Stimulated activated CD4-positive, alpha-beta T cell treated with anti-CD3 and anti-CD28 coated beads, Interleukin-4, amount 100 ng/mL, for 48 hours (primary cell): ENCODE results near the gene PSKH1.
"Not testable (repeated sequence)": the region's sequence is repeated elsewhere in the genome, so short reads cannot be mapped to it uniquely, and the experiment has no call there.

Experiments
- DNase-seq, 2 donors: peaks; one replicate each; pipeline ENCODE4 v3.0.0-alpha.2; 2020; ENCODE audit warnings: low read depth in 2 of 2

The PSKH1 gene

DNA sequence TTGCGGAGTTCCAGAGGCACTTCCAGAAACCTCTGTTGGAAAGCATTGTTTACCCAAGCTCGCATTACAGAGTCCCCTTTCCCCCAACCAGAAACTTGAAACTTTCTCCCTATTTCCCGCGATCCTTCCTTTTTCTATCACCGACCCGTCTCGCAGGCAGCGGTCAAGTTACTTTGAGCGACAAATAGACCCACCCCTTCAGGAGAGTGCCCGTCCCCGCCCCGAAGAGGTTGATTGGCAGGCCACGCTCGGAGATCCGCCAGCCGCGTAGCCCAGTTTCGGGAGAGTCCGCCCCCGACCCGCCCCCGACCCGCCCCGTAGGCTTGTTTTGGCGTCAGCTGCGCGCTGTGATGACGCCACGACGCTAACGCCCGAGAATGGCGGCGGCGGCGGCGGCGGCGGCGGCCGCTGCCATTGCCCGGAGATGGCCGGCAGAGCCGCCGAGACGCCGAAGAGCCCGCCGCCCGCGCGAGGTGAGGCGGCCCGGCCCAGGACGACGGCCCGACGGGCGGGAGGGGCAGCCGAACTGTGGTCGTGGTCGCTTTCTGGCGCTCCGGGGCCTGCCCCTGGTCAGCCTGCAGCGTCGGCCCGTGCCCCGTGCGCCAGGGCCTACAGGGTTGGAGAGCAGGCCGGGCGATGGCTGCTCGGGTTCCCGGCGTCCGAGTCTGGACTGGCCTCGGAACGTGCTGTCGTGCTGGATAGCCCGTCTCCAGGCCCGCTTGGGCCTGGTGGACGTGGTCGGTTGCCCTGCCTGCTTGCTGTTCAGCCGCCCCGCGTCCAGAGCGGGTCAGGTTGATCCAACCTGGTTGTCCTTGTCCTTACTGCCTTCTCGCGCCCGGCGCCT lies at the start of gene PSKH1:
TSS of gene PSKH1 (plus strand) at position 356 of the 844 bp plus-strand sequence. CDS start 15,496 bp downstream, outside the sequence.
- DNase-seq = peak; percentile 89 to 96

DNA sequence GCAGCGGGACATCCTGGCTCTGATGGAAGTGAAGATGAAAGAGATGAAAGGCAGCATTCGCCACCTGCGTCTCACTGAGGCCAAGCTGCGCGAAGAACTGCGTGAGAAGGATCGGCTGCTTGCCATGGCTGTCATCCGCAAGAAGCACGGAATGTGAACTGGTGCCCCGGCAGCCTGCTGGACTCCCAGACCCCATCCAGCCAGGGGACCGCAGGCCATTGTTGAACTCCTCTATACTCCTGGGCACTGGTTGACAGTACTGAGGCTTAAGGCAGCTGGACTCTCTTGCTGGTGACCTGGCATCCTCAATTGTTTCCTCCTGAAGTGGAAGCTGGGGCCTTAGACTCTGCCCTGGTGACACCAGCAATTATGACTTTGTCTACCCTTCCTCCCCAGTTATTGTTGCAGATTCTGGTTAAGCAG lies 49.7 kb upstream of the PSKH1 start:
- peak in 1 of 2 donors; percentile 27 for DNase-seq

DNA sequence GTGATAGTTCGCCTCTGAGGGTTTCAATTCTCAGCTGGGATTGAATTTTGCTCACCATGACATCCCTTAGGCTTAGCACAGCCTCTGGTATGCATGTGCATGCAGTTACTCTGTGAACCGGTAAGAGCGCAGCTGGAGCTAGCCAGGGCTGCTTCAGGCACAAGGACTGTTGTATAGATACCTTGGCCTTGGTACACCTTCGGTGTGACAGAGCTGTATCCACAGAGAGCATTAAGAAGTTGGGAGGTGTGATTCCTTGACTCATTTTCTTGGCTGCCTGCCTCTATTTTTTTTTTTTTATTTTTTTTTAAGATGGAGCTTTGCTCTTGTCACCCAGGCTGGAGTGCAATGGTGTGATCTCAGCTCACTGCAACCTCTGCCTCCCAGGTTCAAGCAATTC lies 48.6 kb upstream of the PSKH1 start:
- DNase-seq = no peak

GRCh38 chr16:67845291-67846062 lies 47.6 kb upstream of the PSKH1 start:
- no peak for DNase-seq

DNA sequence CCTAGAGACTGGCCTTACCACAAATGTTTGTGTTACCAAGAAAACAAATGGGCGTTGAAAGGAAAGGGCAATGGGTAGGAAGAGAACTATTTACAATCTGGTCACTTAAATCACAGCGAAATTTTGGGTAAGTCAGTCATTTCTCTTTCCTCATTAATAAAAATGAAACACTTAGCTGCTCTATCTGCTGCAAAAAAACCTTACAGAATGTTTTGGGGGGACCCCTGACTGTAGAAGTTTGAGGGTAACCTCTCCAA lies 47.1 kb upstream of the PSKH1 start:
- DNase-seq = no peak

- DNase-seq = peak; percentile 93 to 97
Measured at GRCh38 chr16:67846320-67847063, 46.6 kb upstream of the PSKH1 start, which contains the start of gene NUTF2. Gene NUTF2 (plus strand): TSS chr16:67846933. CDS start chr16:67865131, 18,198 bp downstream.

DNA sequence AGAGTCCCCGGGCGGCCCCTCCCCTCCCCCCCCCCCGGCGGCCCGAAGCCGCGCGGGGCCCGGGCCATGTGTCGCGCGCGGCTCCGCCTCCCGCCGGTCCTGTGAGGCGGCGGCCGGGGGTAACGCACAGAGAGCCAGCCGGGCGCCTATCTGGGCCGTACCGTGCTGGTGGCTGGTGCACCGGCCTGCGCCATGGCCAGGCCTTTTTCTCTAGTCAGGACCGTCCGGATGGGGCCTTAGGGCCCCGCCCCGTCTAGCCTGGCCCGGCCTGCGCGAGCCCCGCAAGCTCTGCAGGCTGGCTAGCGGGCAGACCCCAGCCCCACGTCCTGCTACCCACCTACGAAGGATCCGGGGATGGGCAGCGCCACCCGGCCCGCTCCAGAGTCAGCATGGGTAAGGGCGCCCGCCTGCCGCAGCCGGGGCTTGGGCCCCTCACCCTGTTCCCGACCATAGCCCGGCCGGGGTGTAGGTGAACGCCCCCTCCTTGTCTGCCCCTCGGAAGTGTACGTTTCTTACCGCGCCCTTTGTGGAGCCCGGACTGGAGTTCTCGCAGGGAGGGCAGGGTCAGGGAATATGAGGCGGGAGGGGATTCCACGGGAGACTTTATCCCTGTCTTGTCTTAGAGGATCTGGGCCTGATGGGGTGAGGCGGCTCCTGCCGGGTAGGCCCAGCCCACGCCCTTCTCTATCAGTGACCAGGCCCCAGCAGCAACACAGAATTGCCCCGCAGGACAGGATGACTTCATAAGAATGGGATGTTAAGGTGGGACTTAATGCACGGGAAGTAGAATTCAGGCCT lies 45.8 kb upstream of the PSKH1 start, which contains the start of gene CENPT:
TSS of gene CENPT (minus strand) at position 630 of the 798 bp plus-strand sequence. CDS start 13,834 bp downstream, outside the sequence.
- no peak for DNase-seq

DNA sequence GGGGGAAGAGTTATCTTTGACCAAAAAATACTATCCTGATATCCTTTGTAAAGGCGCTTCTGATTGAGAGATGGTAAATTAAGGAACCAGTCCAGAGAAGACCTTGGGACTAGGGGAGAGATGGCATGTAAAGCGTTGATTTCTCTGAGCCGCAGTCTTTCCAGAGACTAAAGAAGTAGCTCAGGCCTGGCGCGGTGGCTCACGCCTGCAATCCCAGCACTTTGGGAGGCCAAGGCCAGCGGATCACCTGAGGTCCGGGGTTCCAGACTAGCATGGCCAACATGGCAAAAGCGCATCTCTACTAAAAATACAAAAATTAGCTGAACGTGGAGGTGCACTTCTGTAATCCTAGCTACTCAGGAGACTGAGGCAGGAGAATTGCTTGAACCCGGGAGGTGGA lies 44.9 kb upstream of the PSKH1 start:
- DNase-seq = no peak

- DNase-seq = no peak
Measured at GRCh38 chr16:67853670-67854069, 39.4 kb upstream of the PSKH1 start.

GRCh38 chr16:67855789-67856188 lies 37.3 kb upstream of the PSKH1 start:
- no peak for DNase-seq

DNA sequence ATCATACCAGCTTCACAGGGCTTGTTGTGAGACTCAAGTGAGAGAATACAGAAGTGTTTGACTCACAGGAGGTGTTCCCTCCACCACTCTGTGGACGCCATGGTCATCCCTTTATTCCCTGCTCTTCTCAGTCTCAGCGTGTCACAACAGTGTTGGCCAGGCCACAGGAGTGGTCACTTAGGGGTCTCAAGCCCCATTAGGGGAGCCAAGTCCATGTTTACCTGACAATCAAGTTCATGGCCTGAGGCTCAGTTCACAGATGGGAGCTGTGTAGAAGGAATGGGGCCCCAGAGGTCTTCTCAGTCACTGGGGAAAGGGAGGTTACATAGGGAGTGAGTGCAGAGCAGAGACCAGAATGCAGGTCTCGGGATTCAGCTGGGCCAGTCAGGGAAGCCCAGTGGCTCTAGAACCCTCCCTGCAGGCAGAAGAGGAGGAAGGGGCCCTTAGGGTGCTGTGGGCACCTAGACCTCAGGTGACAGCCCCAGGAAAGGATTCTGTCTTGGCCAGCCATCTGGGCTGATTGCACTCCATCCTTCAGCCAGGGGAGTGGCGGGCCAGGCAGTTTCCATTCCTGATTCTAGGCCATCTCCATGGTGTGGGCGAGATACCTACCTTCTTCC lies 36.0 kb upstream of the PSKH1 start:
- no peak for DNase-seq

DNA sequence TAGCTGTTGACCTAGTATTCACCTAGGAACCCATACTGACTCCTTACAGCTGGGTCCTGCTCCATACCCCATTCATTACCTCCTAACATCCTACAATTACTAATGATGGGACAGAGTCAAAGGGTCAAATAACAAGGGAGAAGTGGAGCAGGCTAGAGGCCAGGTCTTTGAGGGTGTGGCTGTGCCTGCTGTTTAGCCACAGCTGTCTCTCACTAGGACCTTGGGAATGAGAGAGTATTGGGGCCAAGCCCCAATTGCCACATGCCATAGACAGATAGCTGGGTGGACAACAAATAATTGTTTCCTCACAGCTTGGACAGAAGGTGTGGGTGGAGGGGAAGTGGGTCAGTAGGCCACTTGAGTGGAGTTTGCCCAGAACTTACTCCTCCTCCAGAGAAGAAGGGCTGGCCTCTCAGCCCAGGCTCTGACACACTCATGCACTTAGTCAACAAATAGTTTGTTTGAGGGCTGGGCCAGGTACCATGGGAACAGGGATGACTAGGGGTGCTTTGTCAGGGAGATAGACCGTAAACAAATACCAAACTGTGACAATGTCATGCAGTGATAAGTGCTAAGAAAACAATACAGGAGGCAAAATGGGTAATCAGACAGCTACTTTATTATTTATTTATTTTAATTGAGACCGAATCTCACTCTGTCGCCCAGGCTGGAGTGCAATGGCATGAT lies 35.4 kb upstream of the PSKH1 start:
- no peak for DNase-seq

DNA sequence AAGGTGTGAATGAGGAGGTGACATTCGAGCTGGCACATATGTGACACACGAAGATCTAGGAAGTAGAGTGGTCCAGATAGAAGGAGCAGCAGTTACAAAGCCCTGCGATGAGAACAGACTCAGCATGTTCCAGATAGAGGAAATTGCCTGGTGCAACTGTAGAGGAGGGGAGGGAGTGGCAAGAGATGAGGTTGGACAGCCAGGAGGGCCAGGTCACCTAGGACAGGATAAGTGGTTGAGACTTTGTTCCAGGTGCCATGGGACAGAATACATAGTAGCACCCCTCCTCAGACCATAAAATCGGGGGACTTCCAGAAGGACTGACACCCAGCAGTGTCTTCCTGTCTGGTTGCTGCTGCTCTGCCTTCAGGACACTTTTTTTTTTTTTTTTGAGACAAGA lies 34.6 kb upstream of the PSKH1 start:
- DNase-seq = no peak

DNA sequence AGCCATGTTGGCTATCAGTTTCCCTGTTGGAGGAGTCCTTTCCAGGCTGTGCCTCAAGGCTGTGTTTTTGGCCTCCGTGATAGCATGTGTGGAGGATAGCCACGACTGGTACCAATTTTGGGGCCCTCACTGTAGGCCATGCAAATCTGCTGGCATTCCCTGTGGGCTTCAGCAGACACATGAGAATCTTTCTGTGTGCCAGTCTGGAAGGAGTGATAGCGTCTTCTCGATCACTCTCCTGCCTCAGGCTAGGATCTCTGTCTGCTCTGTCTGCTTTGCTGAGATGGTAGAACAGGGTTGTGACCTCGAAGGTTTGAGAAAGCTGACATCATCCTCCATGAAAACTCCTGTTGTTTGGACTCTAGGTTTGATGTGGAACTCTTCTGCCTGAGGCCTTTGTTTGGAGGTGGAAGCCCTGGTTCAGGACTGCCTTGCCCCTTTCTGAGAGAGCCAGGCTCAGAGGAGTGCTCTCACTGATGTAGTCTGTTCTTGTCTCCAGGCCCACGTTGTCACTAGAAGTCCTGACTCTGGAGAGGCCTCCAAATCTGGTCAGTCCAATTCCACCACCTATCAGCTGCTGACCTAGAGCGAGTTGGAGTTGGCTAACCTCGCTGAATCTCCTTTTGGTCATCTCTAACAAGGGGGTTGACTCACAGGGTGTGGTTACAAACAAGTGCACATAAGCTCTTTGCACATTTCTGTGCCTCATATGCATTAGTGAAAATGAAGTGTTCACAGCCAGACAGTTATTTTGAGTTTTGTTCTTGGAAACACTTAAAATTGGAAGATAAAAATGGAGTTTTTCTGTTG lies 32.3 kb upstream of the PSKH1 start:
- no peak for DNase-seq

DNA sequence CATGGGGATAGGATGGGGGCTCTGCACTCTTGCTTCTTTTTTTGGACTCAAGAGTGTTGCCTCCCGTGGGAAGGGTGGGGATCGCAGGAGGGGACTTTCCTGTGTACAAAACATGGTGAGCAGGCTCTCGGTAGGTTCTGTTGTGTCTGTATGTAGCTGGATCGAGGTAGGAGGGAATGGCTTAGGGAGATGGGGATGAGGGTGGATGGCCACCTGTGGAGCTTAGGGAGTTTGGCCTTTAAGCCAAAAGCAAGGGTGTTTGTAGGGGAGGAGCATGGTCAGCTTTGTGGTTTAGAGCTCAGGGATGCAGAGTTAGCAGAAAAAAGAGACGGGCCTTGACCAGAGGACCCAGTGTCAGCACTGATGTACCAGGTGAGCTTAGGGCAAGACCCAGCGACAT lies 31.2 kb upstream of the PSKH1 start:
- no peak for DNase-seq

GRCh38 chr16:67862623-67863583 lies 30.2 kb upstream of the PSKH1 start:
- no peak for DNase-seq

GRCh38 chr16:67864044-67864443 lies 29.0 kb upstream of the PSKH1 start:
- not testable (repeated sequence) for DNase-seq

GRCh38 chr16:67864594-67864993 lies 28.5 kb upstream of the PSKH1 start:
- DNase-seq = no peak
